Activated CD4-positive, alpha-beta T cell treated with anti-CD3 and anti-CD28 coated beads for 48 hours (primary cell): Measurements from ENCODE around the gene SLC25A6.
"Not testable (repeated sequence)": the region's sequence is repeated elsewhere in the genome, so short reads cannot be mapped to it uniquely, and the experiment has no call there.

Experiments used
- DNase-seq: peaks from one replicate; pipeline ENCODE4 v3.0.0-alpha.2; 2020

The SLC25A6 gene

GRCh38 chrX:1389181-1389992, 2.5 kb downstream of the SLC25A6 start:
- DNase-seq: peak; percentile 7

DNA sequence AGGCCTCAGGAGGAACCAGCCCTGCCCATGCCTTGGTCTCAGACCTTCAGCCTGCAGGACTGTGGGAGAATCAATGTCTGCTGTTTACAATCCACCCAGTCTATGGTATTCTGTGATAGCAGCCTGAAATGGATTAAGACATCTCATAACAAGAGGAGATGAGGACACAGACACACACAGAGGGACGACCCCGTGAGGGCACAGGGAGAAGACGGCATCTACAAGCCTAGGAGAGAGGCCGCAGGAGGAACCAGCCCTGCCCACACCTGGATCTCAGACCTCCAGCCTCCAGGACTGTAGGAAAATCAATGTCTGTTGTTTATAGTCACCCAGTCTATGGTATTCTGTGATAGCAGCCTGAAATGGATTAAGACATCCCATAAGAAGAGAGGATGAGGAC, 3.3 kb downstream of the SLC25A6 start:
- DNase-seq: no peak

DNA sequence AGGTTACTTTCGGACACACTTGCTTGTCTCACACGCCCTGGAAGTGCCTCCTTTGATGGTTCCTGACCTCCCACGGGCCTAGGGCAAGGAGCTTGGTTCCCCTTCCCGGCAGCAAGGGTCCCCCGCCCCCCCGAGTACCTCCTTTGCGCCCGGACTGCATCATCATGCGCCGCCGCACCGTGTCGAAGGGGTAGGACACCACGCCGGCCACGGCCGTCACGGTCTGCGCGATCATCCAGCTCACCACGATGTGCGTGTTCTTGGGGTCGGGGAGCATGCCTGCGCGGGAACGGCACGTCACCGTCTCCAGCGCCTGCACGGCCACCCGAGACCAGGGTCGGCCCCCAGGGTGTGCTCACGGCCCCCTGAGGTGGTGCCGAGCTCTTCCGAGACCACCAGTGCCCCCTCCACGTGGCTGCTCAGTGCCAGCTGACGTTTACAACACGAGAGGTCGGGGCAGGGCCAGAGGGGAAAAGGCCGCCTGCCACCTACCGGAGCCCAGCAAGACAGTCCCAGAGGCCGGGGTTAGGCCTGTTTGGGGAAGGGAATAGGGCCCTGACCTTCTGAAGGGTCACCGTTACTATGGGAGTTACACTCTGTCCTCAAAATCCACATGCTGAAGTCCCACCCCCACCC, 4.7 kb downstream of the SLC25A6 start:
- peak; percentile 5 for DNase-seq

- peak; percentile 5 for DNase-seq
Measured at GRCh38 chrX:1386338-1387127, 5.4 kb downstream of the SLC25A6 start.

DNA sequence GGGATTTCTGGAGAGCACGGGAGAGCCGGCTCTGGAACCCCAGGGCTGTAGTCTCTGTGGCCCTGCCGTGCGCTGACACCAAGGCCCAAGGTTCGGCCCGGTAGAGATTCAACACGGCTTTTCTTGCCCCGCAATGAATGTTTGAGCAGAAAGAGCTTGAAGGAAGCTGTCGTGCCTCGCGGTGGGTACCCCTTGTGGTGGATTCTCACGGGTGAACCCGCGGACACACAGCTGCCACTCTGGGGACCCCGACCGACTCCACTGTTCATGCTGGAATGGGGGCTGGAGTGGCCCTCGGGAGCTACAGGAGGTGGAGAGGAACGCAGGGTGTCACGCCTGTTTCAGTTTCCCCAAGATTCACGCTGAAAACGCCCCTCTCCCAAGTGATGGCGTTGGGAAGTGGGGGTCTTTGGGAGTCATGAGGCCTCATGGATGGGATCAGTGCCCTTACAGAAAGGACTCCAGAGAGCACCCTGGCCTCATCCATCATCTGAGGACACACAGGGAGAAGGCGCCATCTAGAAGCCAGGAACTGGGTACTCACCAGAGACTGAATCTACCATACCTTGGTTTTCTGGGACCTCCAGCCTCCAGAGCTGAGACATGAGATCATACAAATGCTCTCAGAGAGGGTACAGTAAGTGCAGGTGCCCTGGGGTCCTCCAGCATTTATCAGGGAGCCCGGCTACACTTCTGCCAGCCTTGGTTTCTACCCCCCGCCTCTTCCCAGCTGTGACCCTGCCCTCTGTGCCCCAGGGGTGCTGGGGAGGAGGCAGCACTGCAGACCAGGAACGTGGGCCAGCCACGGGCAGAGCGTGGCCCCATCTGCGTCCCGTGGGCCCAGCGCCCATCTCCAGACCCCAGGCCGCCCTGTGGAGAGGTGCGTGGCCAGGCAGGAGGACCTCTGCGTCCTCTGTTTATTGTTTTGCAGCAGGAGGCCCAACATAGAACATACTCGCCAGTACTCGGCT, 6.4 kb downstream of the SLC25A6 start:
- DNase-seq: no peak

DNA sequence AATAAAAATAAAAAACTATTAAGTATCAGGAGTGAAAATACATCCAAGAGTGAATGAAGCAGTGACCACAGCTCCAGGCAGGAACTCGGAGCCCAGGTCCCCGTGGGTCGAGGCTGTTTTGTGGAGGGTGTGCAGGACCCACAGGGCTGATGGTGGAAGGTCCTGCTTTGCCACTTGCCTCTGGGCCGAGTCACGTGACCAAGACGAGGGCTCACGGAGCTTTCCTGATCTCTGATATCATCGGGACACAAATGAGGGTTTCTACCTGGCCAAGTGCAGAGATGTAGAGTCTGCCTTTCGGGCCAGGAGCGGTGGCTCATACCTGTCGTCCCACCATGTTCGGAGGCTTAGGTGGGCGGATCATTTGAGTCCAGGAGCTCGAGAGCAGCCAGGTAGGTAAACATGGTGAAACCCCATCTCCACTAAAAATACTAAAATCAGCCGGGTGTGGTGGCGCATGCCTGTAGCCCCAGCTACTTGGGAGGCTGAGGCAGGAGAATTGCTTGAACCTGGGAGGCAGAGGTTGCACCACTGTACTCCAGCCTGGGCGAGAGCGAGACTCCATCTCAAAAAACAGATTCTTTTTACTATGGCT, 7.2 kb downstream of the SLC25A6 start:
- DNase-seq: no peak

DNA sequence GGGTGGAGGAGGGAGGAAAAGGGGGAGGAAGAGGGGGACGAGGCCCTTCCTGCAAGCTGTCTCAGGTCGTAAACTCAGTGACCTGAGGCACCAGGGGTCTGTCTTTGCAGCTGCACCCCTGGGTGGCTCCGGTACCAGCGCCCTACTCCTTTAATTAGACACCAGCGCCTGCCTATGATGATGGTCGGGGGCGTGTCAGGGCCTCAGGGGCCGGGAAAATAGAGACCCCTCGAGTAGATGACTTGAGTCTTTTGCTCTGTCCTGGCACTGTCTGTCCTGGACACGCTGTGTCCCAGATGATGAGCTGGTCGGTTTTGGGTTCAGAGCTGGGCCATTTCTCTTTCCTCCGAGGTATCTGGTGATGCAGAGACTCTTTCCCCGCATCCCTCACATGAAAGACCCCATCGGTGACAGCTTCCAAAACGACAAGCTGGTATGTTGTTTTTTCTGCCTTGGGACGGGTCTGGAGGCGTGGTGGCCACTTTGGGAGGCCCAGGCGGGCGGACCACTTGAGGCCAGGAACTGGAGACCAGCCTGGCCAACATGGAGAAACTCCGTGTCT, 11.2 kb downstream of the SLC25A6 start:
- peak; percentile 30 for DNase-seq

GRCh38 chrX:1378306-1378759, 13.6 kb downstream of the SLC25A6 start:
- DNase-seq: peak; percentile 7

DNA sequence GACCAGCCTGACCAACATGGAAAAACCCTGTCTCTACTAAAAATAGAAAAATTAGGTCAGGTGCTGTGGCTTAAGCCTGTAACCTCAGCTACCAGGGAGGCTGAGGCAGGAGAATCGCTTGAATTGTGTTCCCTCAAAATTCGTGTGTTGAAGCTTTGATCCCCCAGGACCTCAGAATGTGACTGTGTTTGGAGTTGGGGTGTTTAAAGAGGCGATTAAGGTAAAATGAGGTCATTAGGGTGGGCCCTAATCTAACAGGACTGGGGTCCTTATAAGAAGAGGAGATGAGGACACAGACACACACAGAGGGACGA, 23.6 kb downstream of the SLC25A6 start:
- DNase-seq: no peak

DNA sequence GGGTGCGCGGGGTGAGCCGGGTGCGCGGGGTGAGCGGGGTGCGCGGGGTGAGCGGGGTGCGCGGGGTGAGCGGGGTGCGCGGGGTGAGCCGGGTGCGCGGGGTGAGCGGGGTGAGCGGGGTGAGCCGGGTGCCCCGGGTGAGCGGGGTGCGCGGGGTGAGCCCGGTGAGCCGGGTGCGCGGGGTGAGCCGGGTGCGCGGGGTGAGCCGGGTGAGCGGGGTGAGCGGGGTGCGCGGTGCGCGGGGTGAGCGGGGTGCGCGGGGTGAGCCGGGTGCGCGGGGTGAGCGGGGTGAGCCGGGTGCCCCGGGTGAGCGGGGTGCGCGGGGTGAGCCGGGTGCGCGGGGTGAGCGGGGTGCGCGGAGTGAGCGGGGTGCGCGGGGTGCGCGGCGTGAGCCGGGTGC, 25.6 kb downstream of the SLC25A6 start:
- not testable (repeated sequence) for DNase-seq

DNA sequence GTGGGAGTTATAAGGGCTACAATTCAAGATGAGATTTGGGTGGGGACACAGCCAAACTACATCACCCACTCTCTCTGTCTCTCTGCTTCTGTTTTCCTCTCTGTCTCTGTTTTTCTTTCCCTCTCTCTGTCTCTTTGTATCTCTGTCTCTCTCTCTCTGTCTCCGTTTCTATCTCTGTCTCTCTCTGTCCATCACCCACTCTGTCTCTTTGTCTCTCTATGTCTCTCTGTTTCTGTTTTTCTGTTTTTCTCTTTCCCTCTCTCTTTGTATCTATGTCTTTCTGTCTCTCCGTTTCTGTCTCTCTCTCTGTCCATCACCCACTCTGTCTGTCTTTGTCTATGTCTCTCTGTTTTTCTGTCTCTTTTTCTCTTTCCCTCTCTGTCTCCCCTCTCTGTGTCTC, 30.0 kb downstream of the SLC25A6 start:
- no peak for DNase-seq

DNA sequence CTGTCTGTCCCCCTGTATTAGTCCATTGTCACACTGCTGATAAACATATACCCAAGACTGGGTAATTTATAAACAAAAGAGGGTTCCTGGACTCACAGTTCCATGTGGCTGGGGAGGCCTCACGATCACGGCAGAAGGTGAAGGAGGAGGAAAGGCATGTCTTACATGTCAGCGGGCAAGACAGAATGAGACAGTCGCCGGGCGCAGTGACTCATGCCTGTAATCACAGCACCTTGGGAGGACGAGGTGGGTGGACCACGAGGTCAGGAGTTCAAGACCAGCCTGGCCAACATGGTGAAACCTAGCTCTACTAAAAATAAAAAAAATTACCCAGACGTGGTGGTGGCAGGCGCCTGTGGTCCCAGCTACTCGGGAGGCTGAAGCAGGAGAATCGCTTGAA, 30.6 kb downstream of the SLC25A6 start:
- DNase-seq: no peak

DNA sequence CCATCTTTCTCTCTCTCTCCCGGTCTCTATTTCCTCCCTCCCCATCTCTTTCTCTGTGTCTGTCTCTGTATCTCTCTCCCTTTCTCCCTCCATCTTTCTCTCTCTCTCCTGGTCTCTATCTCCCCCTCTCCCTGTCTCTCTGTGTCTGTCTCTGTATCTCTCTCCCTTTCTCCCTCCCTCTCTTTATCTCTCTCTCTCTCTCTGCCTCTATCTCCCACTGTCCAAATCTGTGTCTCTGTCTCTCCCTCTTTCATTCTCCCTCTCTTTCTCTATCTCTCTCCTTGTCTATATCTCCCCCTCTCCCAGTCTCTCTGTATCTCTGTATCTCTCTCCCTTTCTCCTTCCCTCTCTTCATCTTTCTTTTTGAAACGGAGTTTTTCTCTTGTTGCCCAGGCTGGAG, 31.7 kb downstream of the SLC25A6 start:
- no peak for DNase-seq

GRCh38 chrX:1359477-1359873, 32.4 kb downstream of the SLC25A6 start:
- no peak for DNase-seq

DNA sequence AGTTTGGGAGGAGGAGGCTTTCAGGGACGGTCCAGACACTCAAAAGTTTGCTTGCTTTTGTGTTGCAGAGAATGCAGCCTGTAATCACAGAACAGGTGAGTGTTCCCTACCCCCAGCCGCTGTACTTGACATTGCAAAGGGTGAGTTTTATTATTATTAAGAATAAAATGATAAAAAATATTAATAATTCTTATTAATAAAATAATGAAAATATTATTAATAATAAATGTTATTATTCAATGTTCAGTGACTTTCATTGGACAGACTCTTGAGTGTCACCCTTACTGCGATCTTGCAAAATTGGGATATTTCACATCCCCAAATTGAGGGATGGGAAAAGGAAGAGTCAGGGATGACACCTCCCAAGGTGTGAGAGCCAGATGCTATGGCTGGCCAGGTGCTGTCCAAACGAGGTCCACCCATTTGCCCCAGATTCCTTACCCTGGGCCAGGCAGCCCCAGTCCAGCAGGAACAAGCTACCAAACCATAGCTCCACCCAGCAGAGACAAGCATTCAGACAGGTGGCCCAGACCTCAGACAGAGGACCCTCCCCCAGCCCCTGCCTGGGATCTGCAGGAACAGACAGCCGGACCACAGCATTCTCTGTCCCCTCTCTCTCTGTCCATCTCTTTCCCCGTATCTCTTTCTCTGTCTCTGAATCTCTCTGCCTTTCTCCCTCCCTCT, 33.0 kb downstream of the SLC25A6 start:
- DNase-seq: no peak

- DNase-seq: no peak
Measured at GRCh38 chrX:1357993-1358392, 33.9 kb downstream of the SLC25A6 start.

DNA sequence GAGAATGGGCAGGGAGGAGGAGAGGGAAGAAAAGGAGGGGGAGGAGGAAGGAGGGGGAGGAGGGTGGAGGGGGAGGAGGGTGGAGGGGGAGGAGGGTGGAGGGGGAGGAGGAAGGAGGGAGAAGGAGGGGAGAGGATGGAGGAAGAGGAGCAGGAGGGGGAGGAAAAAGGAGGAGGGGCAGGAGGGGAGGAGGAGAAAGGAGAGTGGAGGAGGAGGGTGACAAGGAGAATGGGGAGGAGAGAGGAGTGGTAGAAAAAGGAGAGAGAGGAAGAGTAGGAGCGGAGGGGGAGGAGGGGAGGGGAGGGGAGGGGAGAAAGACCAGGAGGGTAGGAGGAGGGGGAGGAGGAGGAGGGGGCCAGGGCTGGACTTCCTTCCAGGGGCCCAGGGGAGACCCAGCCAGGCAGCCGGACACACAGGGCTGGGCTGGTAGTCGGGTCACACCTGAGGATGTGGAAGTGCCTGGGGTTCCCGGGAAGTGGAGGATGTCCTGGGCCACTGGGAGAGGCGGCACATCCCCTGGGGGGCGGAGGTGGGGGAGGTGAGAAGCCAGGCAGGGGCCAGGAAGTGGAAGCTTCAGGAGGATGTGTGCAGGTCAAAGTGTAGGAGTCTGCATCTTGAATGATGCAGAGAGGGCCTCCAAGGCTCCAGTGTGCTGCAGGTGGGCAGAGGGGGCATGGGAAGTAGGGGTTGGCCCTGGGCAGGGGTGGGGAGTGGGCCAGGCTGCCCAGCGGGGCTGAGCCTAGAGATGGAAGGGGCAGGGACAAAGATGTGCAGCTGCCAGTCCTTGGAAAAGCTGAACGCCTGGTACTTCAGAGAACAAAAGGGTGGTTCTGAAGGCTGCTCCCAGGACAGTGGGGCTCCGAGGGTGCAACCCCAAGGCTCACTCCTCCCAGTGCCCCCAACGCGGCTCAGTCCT, 36.5 kb downstream of the SLC25A6 start:
- DNase-seq: no peak

DNA sequence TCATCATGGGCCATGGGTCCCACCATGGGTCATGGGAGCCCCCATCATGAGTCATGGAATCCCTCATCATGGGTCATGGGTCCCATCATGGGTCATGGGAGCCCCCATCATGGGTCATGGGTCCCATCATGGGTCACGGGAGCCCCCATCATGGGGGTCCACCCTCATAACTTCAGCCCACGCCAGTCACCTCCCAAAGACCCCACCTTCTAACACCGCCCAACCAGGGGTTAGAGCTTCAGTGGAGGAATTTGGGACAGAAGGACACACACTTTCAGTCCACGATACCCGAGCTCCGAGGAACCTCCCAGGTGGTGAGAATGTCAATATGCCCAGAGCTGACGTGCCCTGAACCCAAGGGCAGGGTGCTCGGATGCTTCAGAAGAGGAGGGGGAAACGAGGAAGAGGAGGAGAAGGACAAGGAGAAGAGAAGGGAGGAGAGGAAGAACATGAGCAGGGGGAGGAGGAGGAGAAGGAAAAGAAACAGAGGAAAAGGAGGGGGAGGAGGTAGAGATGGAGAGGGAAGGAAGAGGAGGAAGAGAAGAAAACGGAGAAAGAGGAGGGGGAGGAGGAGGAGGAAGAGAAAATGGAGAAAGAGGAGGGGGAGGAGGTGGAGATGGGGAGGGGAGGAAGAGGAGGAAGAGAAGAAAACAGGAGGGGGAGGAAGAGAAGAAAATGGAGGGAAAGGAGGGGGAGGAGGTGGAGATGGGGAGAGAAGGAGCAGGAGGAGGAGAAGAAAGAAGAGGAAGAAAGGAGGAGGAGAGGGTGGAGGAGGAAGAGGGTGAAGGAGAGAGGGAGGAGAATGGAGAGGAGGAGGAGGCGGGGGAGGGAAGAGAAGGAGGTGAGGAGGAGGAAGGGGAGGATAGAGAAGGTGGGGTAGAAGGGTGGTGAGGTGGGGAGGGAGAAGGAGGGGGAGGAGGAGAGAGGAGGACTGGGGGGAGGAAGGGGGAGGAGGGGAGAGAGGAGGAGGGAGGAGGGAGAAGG, 37.6 kb downstream of the SLC25A6 start:
- DNase-seq: no peak
